Jurkat, Clone E6-1 (cell line): ENCODE data around the gene RBSN. TPM values are rescaled to one million over a fixed set of nuclear protein-coding genes. Genes with fewer than 3 reads are reported as not detected.
"Not testable (repeated sequence)": the region's sequence is repeated elsewhere in the genome, so short reads cannot be mapped to it uniquely, and the experiment has no call there.

ENCODE experiments used
- DNase-seq: peaks from one replicate; pipeline ENCODE4 v3.0.0-alpha.2; 2011; ENCODE audit warnings: low read depth, low spot score
- H3K4me3 ChIP-seq: 2 replicates; pipeline ENCODE4 v1.5.1; 2011; ENCODE audit warnings: mild to moderate bottlenecking, low read length, control low read depth, moderate library complexity
- polyA plus RNA-seq: library from polyadenylated mRNA; unstranded; fragments of >200 nt; gene quantifications from one replicate; pipeline ENCODE4 v1.2.1, GENCODE V29; 2012; ENCODE audit warnings: missing spikeins; ENCODE audit not compliant: insufficient read length, insufficient read depth

Gene RBSN
- 10.7 TPM for polyA plus RNA-seq

DNA sequence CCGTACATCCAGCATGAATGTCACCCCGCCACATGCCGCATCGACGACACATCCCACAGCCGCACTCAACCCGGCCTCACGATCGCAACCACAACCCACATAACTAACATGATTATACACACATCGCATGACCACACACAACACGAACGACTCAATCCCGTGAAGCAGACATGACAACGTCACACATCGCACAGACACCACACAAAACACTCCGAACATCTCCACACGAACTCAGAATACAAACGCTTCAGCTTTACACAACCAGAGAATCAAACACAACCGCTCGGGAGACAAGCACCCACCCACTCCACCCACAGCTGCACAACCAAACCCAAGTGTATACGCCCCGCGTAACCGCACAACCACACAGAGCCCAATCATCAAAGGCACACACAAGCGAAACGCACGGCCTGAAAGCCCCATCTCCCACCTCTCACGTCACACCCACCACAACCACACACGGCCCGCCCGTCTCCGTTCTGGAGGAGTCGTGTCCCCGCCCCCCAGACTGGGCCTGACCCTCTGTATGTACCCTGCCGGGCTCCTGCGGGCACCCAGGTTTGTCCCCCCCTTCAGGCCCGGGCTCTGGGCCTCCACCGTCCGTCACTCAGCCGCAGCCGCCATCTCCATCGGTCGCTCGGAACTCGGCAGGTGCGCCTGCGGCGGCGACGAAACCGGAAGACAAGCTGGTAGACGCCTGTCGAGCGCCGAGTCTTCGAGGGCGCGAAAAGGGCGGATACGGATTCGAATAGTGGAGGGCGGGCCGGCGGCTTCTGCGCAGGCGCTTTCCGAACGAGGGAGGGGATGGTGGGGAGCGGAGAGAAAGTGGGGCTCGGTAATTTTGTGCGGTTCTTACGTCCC, at the start of gene RBSN:
TSS of gene RBSN (minus strand) at position 646 of the 861 bp plus-strand sequence. CDS start 3,028 bp downstream, outside the sequence.
- H3K4me3 ChIP-seq: peak within 1 kb of the TSS; percentile 58
- peak; percentile 93 for DNase-seq

DNA sequence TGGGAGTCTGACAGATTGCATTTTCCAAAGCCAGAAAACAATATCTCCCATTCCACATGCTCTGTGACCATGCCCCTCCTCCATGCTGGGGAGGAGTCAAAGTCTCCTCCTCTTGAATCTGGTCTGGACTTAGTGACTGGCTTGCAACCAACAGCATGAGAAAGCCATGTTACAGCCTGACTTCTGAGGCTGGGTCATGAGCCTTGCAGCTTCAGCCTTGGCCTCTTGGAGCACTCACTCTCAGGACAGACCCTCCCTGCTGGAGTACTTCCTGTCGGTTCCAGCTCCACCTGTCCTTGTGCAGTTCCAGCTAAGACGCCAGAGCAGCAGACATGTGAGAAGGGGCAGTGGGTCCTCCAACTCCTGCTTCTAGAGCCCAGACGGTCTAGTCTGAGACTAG, 49.7 kb upstream of the RBSN start:
- DNase-seq: no peak
- H3K4me3 ChIP-seq: no peak overlapping the region

DNA sequence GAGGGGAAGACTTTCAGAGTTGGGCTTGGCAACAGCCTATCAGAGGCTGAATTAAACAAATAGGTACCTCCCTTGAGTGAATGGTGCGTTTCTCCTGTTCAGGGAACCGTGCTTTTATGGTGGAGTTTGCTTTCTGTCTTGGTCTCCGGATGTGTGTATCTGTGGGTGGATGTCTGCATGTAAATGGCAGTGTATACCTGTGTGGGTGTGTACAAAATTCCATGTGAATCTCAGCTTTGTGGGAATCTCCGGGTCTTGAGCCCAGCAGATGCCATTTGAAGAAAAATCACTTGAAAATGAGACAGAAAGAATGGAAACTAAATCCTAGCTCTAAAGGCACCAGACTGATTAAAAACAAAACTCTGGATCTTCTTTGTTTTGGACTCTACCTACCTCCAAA, 37.9 kb upstream of the RBSN start:
- DNase-seq, H3K4me3 ChIP-seq: not testable (repeated sequence)

DNA sequence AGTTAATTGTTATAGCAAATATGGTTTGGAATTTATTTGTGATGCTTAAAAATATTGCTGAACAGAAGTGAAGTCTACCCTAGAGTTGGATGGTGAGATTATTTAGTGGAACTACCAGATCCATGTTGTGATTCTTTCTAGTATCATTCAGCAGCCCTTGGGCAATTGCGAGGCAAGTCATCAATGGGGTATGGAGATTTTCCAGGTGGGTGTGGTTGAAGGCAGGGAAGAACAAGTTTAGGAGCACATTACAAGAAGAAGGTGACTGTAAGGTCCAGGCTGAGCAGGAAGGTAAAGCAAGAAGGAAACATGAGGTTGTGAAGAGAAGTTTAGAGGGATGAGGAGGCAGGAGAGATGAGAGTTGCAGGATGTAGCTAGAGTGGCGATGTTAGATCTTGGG, 36.0 kb upstream of the RBSN start:
- not testable (repeated sequence) for DNase-seq, H3K4me3 ChIP-seq

DNA sequence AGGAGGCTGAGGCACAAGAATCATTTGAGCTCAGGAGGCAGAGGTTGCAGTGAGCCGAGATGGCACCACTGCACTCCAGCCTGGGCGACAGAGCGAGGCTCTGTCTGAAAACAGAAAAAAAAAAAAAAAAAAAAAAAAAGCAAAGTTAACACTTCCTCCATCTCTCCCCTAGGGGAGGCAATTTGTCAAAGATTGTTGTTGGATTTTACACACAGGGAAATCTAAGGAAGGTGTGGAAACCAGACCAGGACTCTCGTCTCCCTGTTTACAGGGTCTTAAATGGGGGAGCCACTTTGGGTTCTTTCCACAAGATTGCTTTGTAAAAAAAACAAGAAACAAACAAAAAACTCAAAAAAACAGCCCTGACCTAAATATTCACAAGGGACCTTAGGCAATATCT, 29.5 kb upstream of the RBSN start:
- not testable (repeated sequence) for H3K4me3 ChIP-seq, DNase-seq

DNA sequence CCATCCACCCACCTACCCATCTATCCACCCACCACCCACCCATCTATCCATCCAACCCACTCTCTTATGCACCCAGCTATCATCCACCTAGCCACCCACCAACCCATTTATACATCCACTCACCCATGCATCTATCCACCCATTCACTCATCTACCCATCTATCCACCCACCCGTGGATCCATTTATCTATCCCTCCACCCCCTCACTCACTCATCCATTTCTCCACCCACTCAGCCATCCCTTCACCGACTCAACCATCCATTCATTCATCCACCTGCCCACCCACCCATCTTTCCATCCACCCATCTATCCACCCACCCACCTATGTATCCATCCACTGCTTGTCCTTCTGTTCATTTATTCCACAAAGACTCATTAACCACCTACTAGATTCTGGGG, 28.0 kb upstream of the RBSN start:
- not testable (repeated sequence) for H3K4me3 ChIP-seq, DNase-seq

DNA sequence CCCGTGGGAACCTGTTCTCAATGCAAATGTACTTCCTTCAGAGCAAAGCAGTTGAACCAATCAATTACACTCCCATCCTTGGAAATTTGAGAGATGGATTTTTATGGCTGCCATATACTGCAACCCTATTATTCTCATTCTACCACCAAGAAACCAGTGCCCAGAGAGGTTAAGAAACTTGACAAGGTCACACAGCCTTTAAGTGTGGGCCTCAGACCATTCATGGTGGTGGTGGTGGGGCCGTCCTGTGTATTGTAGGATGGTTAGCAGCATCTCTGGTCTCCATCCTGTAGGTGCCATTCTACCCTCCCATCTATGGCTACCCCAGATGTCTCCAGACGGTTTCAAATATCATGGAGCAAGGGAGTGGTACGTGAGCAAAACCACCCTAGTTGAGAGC, 23.4 kb upstream of the RBSN start:
- no peak for DNase-seq
- H3K4me3 ChIP-seq: no peak overlapping the region

DNA sequence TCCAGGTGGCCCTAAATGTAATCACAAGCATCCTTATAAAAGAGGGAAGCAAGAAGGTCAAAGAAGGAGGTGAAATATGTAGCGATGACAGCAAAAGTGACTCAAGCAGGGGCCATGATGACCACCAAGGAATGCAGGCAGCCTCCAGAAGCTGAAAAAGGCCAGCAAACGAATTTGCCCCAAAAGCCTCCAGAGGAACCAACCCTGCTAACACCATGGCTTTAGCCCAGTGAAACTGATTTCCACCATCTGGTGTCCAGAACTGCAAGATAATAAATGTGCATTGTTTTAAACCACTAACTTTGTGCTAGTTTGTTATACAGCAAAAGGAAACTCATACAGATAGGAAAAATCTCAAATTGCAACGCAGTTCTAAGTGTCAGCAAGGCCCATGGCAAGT, 23.0 kb upstream of the RBSN start:
- no peak for DNase-seq

DNA sequence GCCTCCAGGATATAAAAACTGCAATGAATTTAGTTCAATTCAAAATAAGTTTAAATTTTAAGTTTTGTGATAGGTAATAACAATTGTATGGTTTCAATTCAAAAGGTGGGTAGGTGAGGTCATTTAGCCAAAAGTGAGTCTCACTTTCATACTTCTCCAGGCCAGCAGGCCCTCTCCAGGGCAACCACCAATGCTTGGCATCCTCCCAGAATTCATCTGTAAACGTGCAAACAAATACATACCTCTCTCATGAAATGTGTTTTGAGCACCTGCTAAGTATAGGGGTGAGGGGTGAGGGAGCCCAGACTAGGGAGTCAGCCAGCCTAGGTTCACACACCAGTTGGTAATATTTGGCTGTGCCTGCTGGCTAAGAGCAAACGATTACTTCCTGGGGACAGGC, 22.0 kb upstream of the RBSN start:
- no peak overlapping the region for H3K4me3 ChIP-seq
- DNase-seq: no peak

More for the DNA sequence above, 23.0 kb upstream of the RBSN start:
- no peak overlapping the region for H3K4me3 ChIP-seq

DNA sequence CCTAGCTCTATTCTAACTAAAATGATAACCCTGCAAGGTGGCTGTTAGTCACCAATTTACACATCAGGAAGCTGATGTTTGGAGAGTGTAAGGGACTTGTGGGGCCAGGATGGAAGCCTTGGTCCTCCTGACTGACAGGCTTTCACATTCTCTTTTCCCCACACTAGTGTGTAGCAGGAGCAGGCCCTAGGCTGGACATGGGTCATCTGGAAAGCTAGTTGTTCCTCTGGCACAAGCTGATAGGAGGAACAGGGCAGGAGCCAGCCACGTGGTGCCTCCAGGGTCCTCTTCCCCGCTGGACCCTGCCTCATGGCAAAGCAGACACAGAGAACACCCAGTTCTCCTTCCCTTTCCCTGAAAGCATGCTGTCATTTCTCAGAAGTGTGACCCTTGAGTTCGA, 18.1 kb upstream of the RBSN start:
- H3K4me3 ChIP-seq: no peak overlapping the region
- no peak for DNase-seq

DNA sequence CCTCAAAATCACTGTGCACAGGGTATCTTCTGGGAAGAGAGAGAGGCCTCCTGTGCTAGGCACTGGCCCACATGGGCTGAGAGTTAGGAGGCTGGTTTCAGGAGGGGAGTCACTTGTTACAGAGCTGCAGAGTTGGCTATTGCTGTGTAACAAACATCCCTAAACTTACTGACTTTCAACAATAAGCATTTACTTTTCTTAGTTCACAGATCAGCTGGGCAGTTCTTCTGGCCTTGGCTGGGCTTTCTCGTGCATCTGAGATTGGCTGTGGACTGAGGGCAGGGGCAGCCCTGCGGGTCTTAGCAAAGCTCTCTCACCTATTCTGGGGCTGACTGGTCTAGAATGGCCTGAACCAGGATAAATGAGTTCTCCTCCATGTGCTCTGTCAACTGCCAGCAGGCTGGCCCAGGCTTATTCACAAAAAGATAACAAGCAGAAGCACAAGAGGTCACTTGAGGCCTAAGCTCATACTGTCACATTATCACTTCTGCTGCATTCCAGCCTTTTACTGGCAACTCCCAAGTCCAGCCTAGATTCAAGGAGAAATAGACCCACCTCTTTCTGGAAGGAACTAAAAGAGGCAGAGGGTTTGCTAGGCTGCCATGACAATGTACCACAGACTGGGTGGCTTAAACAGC, 17.2 kb upstream of the RBSN start:
- DNase-seq: no peak
- H3K4me3 ChIP-seq: no peak overlapping the region

DNA sequence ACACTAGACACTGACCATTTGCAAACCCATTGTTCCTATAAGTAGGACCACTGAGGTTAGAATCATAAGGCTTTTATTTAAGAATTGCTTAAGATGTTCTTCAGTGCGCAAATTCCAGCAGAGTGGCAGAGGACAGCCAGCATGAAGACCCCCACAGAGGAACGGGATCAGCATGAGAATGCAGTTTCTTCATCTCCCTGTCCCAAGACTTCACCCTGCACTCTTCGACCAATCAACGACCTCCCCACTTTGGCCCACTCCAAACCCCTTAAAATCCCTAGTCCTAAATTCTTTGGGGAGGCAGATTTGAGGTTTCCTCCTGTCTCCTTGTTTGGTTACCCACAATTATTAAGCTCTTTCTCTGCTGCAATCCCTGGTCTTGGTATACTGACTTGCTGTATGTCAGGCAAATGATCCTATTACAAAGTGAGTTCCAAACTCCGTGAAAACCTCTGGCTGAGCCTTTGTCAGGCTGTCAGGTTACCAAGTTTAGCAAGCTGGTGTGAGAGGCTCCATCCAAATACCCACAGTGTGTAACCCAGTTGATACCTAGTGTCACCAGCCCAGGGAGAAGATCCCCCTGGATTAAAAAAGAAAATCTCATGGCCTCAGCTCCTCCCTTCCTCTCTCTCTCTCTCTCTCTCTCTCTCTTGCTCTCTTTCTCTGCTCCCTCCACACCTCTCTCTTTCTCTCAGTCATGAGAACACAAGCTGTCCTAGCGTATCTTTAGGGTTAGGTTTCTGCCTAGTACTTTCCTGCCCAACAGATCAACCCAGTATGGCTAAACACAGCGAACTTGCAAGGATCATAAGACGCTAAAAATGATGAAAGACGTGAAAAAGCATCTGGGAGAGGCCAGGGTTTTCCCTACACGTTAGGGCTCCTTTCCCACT, 15.8 kb upstream of the RBSN start:
- DNase-seq: no peak
- H3K4me3 ChIP-seq: no peak overlapping the region

DNA sequence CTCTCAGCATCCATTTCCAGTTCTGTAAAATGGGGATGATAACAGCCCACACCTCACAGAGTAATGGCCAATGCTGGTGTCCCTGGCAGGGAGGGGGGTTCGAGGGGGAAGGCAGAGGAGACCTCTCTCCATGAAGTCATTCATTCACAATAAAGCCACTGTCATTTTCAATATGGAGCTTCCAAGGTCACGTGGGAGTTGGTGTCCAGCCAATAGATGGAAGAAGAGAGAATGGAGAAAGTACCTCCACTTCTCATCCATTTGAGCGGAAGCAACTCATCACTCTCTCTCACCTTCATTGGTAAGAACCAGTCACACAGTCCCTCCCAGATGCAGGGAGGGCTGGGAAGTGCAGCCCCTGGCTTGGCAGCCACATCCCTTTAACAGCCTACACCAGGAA, 14.9 kb upstream of the RBSN start:
- DNase-seq: no peak
- no peak overlapping the region for H3K4me3 ChIP-seq

DNA sequence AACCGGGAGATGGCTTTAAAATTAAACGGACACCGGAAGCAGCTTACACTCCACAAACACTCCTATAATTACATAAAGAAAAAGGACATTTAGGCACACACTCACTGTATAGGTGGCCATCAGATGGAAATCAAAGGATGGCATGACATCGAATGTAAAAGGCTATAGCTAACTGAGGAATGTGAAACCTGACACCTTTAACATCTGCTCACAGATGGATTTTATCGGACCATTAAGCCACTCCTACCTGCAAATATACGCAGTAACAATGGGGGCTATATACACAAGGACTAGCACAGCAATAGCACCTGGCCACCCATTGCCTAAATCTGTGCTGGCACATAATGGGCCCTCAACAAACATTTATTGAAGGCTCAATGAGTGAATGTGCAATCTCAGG, 14.5 kb upstream of the RBSN start:
- no peak overlapping the region for H3K4me3 ChIP-seq
- no peak for DNase-seq

DNA sequence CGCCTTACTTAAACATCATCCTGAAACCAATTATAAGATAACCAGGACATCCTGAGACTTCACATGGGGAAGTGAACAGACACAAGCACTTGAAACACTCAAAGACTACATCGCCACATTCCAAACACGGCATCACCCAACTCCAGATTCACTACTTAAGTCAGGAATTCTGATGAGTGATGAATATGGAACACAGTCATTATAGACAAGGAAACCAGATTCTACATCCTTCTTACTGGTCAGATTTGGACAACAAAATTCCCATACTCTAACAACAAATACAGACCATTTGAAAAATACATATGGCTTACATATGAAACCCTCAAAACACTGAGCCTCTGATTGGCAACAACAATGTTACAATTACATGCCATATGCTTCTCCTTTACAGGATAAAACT, 13.1 kb upstream of the RBSN start:
- DNase-seq: no peak
- no peak overlapping the region for H3K4me3 ChIP-seq

DNA sequence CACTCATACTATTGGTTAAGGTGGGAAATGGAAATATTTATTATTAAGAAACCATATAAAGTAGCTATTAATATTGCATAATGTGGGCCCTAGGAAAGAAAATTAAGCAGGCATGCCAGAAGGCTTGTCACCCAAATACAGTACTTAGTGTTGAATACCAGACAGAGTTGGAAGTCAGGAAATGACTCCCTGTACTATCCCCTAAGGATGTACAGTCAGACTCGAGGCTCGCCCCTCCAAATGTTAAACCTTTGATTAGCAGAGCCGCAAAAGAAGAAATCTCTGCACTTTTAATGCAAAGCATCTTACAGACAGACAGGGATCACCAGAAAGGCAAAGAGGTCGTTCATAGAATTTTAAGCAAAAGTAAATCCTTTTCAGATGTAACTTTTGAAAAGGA, 11.3 kb upstream of the RBSN start:
- H3K4me3 ChIP-seq: no peak overlapping the region
- DNase-seq: no peak

DNA sequence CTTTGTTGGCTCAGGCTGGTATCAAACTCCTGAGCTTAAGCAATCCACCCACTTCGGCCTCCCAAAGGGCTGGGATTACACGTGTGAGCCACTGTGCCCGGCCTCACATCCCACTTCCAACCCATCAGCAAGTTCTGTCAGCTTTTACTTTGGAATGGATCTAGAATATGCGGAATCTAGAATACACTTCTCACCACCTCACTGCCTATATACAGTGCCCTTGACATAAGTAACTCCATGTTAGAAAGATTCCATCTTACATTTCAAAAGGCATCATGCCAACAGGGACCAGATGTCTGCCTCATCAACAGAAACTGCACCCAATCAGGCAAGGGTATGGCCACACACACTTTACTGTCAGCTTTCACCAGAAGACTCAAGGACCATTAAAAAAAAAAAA, 9.9 kb upstream of the RBSN start:
- DNase-seq: no peak
- H3K4me3 ChIP-seq: no peak overlapping the region

DNA sequence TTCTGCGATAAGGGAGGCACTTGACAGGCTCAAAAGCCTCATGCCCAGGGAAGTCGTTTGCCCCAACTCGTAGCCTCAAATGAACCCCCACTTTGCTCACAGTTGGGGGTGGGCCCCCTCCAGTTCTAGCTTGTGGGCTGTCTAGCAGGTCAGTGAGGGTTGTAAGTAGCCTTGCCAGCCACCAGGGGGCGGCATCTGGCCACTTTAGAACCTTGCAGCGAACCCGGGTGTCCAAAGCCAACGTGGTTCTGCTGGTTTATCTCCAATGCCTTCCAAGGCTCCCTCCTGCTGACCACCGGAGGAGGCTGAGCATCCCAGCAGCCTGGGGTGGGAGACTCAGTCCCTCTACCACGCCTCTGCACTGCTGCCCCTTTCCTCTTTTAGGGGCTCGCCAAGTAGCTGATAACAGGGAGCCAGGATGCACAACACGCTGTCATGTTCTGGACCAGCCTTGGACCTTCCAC, 9.2 kb upstream of the RBSN start:
- DNase-seq: peak; percentile 60
- H3K4me3 ChIP-seq: peak overlapping the region; percentile 31

DNA sequence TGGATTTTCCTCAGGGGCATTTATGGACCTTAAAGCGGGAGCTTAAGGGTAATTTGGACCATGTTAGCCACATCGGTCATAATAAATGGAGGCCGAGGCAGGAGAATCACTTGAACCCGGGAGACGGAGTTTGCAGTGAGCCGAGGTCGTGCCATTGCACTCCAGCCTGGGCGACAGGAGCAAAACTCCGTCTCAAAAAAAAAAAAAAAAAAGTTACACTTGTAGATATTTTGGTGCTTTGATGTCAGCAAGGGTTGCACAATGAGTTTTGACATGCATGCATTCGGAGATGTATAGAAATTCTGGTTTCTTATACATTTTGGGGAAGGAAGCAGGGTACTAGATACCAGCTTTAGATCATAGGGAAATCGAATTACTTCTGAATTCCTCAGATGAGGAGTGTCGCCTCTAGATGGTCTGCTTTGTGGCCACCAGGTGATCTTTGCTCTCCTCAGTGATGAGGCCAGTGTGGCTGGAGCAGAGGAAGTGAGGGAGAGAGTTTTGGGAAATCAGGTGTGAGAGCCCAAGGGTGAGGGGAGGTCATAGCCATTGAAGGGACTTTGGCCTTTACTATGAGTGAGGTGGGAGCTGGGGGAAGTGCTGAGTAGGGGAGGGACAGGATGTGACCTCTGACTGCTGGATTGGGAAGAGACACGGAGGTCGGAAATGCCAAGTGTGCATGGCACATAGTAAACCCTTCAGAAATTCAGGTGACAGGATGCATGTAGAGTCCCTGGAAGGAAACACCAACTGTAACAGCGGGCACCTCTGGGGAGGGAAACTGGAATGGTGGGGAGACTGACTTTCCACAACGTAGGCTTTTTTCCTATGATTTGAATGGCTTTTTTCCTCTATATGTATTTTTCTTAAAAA, 8.4 kb upstream of the RBSN start:
- no peak for DNase-seq

More for the DNA sequence above, 8.4 kb upstream of the RBSN start:
- no peak overlapping the region for H3K4me3 ChIP-seq
